Measurements from ENCODE around the gene REM1. TPM values are rescaled to one million over a fixed set of nuclear protein-coding genes. Genes with fewer than 3 reads are reported as not detected.
"Not testable (repeated sequence)": the region's sequence is repeated elsewhere in the genome, so short reads cannot be mapped to it uniquely, and the experiment has no call there.

Gene REM1
- total RNA-seq, 1 donor from 2014 or later = not detected

DNA sequence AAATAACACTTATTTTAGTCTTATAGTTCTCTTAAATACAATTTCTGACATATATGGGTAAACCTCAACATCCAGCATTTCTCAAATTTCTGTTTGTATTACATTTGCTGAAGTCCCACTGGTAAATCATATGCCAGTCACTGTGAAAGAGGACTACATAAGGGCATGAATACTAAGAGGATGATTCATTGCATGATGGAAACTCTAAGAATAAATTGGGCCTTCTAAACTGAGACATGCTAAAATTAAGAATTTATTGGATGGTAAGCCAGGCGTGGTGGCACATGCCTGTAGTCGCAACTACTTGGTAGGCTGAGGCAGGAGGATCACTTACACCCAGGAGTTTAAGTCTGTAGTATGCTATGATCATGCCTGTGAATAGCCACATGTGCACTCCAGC, 22.5 kb upstream of the REM1 start:
- no peaks in the 10 kb centered on the region for H3K79me2 ChIP-seq (ENCODE audit: insufficient read depth, low read length)
- no peak overlapping the region for H2AFZ ChIP-seq (ENCODE audit: low read depth, low read length)
- H3K36me3 ChIP-seq (ENCODE audit: insufficient read depth, low read length) = no peaks in the 10 kb centered on the region
- no peaks in the 10 kb centered on the region for H3K36me3 Mint-ChIP-seq (ENCODE audit: low read depth, unreplicated experiment)
- no peak overlapping the region for H3K4me3 Mint-ChIP-seq (ENCODE audit: unreplicated experiment)
- H3K9me3 ChIP-seq (ENCODE audit: insufficient read depth, low read depth, low read length) = no peaks in the 10 kb centered on the region
- H3K27ac Mint-ChIP-seq (ENCODE audit: unreplicated experiment) = no peak overlapping the region
- no peak overlapping the region for H3K27ac ChIP-seq (ENCODE audit: low read depth, low read length)
- H3K27me3 ChIP-seq (ENCODE audit: insufficient read depth, low read length) = no peaks in the 10 kb centered on the region
- no peaks in the 10 kb centered on the region for H4K20me1 ChIP-seq (ENCODE audit: insufficient read depth, low read length)
- H3K9ac ChIP-seq (ENCODE audit: low read length) = no peak overlapping the region
- no peaks in the 10 kb centered on the region for H3K4me1 ChIP-seq (ENCODE audit: insufficient read depth, low read length)
- peaks cover 5% of the 10 kb centered on the region for H3K9me3 Mint-ChIP-seq (ENCODE audit: unreplicated experiment)
- H3K4me2 ChIP-seq (ENCODE audit: low read length) = no peak overlapping the region
- TF ChIP-seq, protein P1, sequence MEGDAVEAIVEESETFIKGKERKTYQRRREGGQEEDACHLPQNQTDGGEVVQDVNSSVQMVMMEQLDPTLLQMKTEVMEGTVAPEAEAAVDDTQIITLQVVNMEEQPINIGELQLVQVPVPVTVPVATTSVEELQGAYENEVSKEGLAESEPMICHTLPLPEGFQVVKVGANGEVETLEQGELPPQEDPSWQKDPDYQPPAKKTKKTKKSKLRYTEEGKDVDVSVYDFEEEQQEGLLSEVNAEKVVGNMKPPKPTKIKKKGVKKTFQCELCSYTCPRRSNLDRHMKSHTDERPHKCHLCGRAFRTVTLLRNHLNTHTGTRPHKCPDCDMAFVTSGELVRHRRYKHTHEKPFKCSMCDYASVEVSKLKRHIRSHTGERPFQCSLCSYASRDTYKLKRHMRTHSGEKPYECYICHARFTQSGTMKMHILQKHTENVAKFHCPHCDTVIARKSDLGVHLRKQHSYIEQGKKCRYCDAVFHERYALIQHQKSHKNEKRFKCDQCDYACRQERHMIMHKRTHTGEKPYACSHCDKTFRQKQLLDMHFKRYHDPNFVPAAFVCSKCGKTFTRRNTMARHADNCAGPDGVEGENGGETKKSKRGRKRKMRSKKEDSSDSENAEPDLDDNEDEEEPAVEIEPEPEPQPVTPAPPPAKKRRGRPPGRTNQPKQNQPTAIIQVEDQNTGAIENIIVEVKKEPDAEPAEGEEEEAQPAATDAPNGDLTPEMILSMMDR (IDR thresholded peaks at IDR 0.05; ENCODE audit: insufficient read depth, low read depth, low read length) = no peak
- TF ChIP-seq EZH2 (IDR thresholded peaks at IDR 0.05; ENCODE audit: insufficient read depth, low read length) = no peak
- DNase-seq (ENCODE audit: low read depth) (no peak), FAIRE-seq (no peak)
- no peaks in the 10 kb centered on the region for H3K4me1 Mint-ChIP-seq (ENCODE audit: low read depth, unreplicated experiment)
- H3K4me3 ChIP-seq (ENCODE audit: insufficient read depth, low read depth, low read length) = no peak overlapping the region
- no peaks in the 10 kb centered on the region for H3K27me3 Mint-ChIP-seq (ENCODE audit: low read depth, unreplicated experiment)

DNA sequence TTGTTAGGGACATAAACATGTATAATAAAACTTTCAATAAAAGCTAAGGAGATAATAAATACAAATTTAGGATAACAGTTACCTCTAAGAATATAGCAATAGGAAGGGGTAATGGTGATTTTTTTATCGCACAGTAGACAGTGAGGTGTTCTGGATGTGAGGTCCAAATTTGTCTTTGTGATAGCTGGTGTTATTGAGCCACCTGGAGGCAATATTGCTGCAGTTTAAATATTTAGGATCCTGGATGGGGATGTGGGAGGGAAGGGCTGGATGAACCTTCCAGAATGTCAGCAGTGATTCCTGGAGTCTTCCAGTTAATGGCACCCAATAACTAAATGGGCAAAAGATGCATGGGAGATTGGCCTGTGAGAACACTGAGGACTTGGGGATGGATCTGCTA, 20.7 kb upstream of the REM1 start:
- DNase-seq (ENCODE audit: low read depth) (no peak), FAIRE-seq (no peak)
- Histone ChIP-seq H3K4me2 (ENCODE audit: low read length) (no peak overlapping the region), H3K27ac (ENCODE audit: low read depth, low read length) (no peak overlapping the region), H3K79me2 (ENCODE audit: insufficient read depth, low read length) (no peaks in the 10 kb centered on the region), H2AFZ (ENCODE audit: low read depth, low read length) (no peak overlapping the region), H3K27me3 (ENCODE audit: insufficient read depth, low read length) (no peaks in the 10 kb centered on the region), H4K20me1 (ENCODE audit: insufficient read depth, low read length) (no peaks in the 10 kb centered on the region), H3K36me3 (ENCODE audit: insufficient read depth, low read length) (no peaks in the 10 kb centered on the region), H3K9me3 (ENCODE audit: insufficient read depth, low read depth, low read length) (no peaks in the 10 kb centered on the region), H3K4me1 (ENCODE audit: insufficient read depth, low read length) (no peaks in the 10 kb centered on the region), H3K4me3 (ENCODE audit: insufficient read depth, low read depth, low read length) (no peak overlapping the region), H3K9ac (ENCODE audit: low read length) (no peak overlapping the region)
- no peaks in the 10 kb centered on the region for H3K4me1 Mint-ChIP-seq (ENCODE audit: low read depth, unreplicated experiment)
- TF ChIP-seq, protein P1 (IDR thresholded peaks at IDR 0.05; ENCODE audit: insufficient read depth, low read depth, low read length) = no peak
- no peak for TF ChIP-seq EZH2 (IDR thresholded peaks at IDR 0.05; ENCODE audit: insufficient read depth, low read length)
- H3K9me3 Mint-ChIP-seq (ENCODE audit: unreplicated experiment) = peaks cover 3% of the 10 kb centered on the region
- H3K4me3 Mint-ChIP-seq (ENCODE audit: unreplicated experiment) = no peak overlapping the region
- H3K36me3 Mint-ChIP-seq (ENCODE audit: low read depth, unreplicated experiment) = no peaks in the 10 kb centered on the region
- H3K27ac Mint-ChIP-seq (ENCODE audit: unreplicated experiment) = no peak overlapping the region
- no peaks in the 10 kb centered on the region for H3K27me3 Mint-ChIP-seq (ENCODE audit: low read depth, unreplicated experiment)

DNA sequence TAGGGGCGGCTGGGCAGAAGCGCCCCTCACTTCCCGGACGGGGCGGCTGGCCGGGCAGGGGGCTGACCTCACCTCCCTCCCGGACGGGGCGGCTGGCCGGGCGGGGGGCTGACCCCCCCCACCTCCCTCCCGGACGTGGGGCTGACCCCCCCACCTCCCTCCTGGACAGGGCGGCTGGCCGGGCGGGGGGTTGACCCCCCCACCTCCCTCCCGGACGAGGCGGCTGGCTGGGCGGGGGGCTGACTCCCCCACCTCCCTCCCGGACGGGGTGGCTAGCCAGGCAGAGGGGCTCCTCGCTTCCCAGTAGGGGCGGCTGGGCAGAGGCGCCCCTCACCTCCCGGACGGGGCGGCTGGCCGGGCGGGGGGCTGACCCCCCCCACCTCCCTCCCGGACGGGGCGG, 4.1 kb upstream of the REM1 start:
- not testable (repeated sequence) for FAIRE-seq; H3K27ac ChIP-seq (ENCODE audit: low read depth, low read length); H3K36me3 Mint-ChIP-seq (ENCODE audit: low read depth, unreplicated experiment); H2AFZ ChIP-seq (ENCODE audit: low read depth, low read length); DNase-seq (ENCODE audit: low read depth); H3K4me2 ChIP-seq (ENCODE audit: low read length); H3K4me1 ChIP-seq (ENCODE audit: insufficient read depth, low read length); H3K4me1 Mint-ChIP-seq (ENCODE audit: low read depth, unreplicated experiment); H3K4me3 Mint-ChIP-seq (ENCODE audit: unreplicated experiment); H3K9ac ChIP-seq (ENCODE audit: low read length); H3K4me3 ChIP-seq (ENCODE audit: insufficient read depth, low read depth, low read length); H4K20me1 ChIP-seq (ENCODE audit: insufficient read depth, low read length); H3K36me3 ChIP-seq (ENCODE audit: insufficient read depth, low read length); H3K27ac Mint-ChIP-seq (ENCODE audit: unreplicated experiment); H3K9me3 ChIP-seq (ENCODE audit: insufficient read depth, low read depth, low read length); H3K79me2 ChIP-seq (ENCODE audit: insufficient read depth, low read length)
- Mint-ChIP-seq H3K9me3 (ENCODE audit: unreplicated experiment) (peaks cover 14% of the 10 kb centered on the region), H3K27me3 (ENCODE audit: low read depth, unreplicated experiment) (peaks cover 25% of the 10 kb centered on the region)
- peaks cover 12% of the 10 kb centered on the region for H3K27me3 ChIP-seq (ENCODE audit: insufficient read depth, low read length)
